Suprapubic skin (tissue), 4 donors: ENCODE measurements around the gene WDFY4.

Experiments used
- POLR2A ChIP-seq, 2 donors: fragments of 450-650 bp; IDR thresholded peaks; one replicate each; pipeline ENCODE4 v1.6.1; 2017; ENCODE audit warnings: antibody characterized with exemption in 2 of 2, mild to moderate bottlenecking in 2 of 2, moderate library complexity in 2 of 2
- POLR2AphosphoS5 ChIP-seq, 3 donors: sonication (generic); formaldehyde crosslinking; IDR thresholded peaks; one replicate each; pipeline ENCODE4 v1.6.1; 2017; ENCODE audit warnings: antibody characterized with exemption in 3 of 3
- TF ChIP-seq, protein P1 (sequence below), 2 donors: fragments of 200-600 bp in 1 of 2; fragments of 450-650 bp in 1 of 2; sonication (generic) in 1 of 2; IDR thresholded peaks; one replicate each; pipeline ENCODE4 v1.5.1; 2016 to 2019; ENCODE audit warnings: antibody characterized with exemption in 2 of 2, mild to moderate bottlenecking in 1 of 2, moderate library complexity in 1 of 2

DNA sequence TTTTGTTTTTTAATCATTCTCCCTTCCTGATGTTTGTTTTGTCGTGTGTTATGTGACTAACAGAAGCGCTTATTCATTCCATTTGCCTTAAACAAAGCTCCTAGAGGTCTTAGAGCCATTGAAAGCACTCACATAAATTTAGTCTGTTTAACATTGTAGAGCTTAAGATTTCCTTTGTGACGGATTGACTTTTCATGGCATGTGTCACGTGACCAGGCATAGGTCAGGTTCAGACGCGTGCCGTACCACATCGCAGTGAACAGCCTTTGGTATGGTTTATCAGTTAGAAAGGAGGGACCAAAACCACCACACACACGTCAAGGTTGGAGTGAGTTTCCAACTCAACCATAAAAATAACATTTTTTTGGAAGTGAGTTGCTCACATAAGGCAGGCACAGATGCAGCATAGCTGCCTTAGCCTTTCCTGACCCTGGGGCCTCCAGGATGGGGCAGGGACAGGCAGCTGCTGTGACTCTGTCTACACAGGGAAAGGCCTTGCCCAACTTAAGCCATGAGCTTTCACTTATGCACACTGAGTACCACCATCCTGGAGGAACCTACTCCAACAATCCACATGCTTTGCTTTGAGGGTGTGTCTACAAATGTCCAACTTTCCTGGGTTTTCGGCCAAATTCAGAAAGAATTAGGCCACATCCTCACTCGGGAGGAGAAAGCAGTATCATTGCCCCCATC is 55.5 kb downstream of the WDFY4 start:
- TF ChIP-seq, protein P1, sequence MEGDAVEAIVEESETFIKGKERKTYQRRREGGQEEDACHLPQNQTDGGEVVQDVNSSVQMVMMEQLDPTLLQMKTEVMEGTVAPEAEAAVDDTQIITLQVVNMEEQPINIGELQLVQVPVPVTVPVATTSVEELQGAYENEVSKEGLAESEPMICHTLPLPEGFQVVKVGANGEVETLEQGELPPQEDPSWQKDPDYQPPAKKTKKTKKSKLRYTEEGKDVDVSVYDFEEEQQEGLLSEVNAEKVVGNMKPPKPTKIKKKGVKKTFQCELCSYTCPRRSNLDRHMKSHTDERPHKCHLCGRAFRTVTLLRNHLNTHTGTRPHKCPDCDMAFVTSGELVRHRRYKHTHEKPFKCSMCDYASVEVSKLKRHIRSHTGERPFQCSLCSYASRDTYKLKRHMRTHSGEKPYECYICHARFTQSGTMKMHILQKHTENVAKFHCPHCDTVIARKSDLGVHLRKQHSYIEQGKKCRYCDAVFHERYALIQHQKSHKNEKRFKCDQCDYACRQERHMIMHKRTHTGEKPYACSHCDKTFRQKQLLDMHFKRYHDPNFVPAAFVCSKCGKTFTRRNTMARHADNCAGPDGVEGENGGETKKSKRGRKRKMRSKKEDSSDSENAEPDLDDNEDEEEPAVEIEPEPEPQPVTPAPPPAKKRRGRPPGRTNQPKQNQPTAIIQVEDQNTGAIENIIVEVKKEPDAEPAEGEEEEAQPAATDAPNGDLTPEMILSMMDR (IDR thresholded peaks at IDR 0.05) = no peak
- TF ChIP-seq POLR2AphosphoS5 (IDR thresholded peaks at IDR 0.05) (no peak), POLR2A (IDR thresholded peaks at IDR 0.05) (no peak)
